CD4-positive, alpha-beta T cell treated with Interleukin-10 for 1 hour (primary cell): ENCODE measurements around the gene LIPI.
"Not testable (repeated sequence)": the region's sequence is repeated elsewhere in the genome, so short reads cannot be mapped to it uniquely, and the experiment has no call there.

Experiments used
- DNase-seq: peaks from one replicate; pipeline ENCODE4 v3.0.0-alpha.2; 2020

The LIPI gene

GRCh38 chr21:14210738-14211137 lies at the start of gene LIPI:
Gene LIPI (minus strand): TSS chr21:14210955. CDS start chr21:14210845, 110 bp downstream.
- no peak for DNase-seq

DNA sequence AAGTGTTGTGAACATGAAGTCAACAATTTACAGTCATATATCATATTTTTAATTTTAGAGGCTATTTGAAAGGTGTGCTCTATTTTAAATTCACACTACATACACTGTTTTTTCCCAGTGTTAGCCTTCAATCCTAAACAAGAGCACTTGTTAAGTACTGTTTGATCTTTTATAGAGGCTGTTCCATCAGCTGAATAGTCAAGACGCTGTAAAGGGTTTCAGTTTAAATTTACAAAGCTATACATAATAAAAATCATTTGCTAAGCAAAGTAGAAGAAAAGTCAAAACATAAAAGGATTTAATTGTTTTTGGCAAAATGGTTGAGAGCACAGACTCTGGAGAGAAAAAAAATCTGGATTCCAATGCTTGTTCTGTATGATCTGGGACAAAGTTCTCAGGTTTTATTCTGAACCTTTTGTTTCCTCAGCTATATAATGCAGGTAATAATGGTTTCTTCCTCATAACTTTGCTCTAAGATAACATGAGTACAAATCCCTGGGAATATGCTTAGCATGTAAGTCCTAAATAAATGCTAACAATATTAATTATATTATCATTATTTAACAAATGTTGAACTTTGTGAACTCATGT lies 49.5 kb upstream of the LIPI start:
- no peak for DNase-seq

DNA sequence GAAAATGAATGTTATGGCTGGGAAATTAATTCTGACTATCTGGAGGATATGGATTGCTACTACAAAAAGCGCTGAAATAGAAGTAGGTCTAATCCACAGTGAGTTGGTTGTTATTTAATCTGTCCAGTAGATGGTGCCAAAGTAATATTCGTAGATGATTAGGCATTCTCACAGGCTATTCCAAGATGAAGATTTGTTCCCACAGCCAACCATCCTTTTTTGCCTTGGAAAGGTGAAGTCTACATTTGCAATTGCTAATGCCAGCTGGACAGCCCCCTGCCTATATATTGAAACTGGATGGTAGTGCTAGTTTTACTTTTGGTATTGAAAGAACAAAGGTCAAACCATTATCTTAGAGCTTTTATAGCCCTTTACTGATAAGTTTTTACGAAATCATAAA lies 49.0 kb upstream of the LIPI start:
- peak; percentile 24 for DNase-seq

- no peak for DNase-seq
Observed at GRCh38 chr21:14251336-14251735, 40.6 kb upstream of the LIPI start.

GRCh38 chr21:14245711-14246110 lies 35.0 kb upstream of the LIPI start:
- DNase-seq, result no peak

- DNase-seq, result no peak
Observed at GRCh38 chr21:14244911-14245310, 34.2 kb upstream of the LIPI start.

- no peak for DNase-seq
Observed at GRCh38 chr21:14243874-14244273, 33.1 kb upstream of the LIPI start.

DNA sequence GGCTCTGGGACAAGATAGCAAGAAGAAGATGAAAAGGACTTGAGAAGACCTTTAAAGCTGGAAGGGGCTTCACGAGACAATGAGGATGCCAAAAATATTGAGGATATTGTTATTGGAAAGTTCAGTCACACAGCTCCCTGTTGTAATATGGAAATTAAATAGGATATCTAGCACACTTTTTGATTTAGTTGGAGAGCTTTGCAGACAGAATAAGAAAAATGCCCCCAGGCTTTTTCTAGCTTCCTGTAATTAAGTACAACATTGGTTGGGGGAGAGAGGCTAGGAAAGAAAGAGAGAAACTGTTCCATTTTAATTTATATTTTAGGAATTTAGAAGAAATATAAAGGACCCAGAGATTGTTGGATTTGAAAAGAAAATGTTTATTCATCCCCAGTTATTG lies 32.7 kb upstream of the LIPI start:
- DNase-seq, result no peak

- no peak for DNase-seq
Observed at GRCh38 chr21:14241297-14241696, 30.5 kb upstream of the LIPI start.

DNA sequence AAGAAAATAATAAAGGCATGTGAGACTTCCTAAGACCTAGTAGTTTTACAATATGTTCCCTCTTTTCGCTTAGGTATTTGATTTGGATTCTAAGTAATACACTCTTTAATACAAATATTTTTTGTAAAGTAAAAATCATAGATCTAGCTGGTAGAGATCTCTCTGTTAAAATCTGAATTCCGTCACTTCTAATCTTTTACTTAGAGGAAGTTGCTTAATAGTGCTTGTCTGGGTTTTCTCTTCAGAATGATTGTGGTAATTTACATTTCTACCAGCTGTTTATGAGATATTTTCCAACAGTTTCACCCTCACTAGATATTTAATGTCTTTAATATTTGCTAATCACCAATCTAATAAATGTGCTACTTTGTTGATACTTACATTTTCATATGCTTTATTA lies 28.5 kb upstream of the LIPI start:
- DNase-seq, result no peak

DNA sequence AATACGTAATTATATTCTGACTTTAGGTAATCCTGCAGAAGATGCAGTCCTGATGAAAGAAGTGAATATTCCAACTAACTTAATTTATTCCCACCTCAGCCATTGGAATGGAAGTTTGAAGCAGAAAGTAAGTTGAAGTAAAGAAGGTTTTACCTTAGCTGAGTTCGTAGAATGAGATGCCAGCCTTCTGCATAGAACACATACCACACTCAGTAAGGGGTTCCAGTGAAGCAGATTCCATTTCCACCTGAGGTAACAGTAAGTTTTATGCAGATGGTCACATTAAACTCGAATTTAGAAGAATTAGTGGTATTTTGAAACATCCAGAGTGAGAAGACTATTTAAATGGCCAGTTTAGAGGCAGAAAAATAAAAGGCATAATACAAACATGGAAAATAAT lies 25.4 kb upstream of the LIPI start:
- DNase-seq, result no peak

- no peak for DNase-seq
Observed at GRCh38 chr21:14235101-14235500, 24.3 kb upstream of the LIPI start.

DNA sequence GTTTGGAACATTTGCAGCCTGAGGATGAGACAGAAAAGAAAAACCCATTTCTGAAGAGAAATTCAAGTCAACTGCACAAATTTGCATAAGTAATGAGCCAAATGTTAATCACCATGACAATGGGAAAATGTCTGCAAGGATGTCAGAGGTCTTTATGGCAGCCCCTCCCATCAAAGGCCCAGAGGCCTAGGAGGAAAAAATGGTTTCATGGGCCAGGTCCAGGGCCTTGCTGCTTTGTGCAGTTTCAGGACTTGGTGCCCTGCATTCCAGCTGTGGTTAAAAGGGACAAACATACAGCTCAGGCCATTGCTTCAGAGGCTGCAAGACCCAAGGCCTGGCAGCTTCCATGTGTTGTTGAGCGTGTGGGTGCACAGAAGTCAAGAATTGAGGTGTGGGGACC lies 18.6 kb upstream of the LIPI start:
- no peak for DNase-seq

DNA sequence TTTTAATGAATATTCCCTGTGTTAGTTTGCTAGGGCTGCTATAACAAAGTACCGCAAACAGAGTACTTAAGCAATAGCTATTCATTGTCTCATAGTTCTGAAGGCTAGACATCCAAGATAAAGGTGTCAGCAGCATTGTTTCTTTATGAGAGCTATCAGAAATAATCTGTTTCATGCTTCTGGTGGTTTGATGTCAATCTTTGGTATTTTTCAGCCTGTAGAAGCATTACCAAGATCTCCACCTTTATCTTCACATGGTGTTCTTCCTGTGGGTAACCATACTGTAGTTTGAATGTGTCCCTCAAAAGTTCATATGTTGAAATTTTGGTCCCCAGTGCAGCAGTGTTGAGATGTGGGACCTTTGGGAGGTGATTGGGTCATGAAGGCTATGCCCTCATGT lies 12.6 kb upstream of the LIPI start:
- DNase-seq, result no peak

GRCh38 chr21:14215971-14216641 lies 5.4 kb upstream of the LIPI start, which contains the start of gene RBM11:
Gene RBM11 (plus strand): TSS chr21:14216157. CDS start chr21:14216187, 30 bp downstream.
- DNase-seq, result peak; percentile 74

DNA sequence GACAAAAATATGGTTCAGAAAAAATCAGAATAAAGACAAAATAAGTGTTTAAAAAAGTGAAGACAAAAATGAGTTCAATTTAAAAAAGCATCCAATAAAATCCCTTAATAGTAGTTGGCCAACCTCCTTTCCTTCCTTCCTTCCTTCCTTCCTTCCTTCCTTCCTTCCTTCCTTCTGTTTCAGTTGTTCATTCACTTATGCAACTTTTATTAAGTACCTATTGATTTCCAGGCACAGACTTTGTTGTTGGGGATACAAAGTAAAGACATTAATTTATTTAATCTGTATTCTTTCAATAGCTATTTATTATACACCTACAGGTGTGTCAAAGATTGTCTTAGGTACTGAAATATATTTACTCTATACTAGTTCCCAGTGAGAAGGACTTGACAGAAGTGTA lies 2.4 kb upstream of the LIPI start:
- no peak for DNase-seq

- DNase-seq, result no peak
Observed at GRCh38 chr21:14206222-14206621, 4.5 kb downstream of the LIPI start.

GRCh38 chr21:14166463-14167223 lies 44.1 kb downstream of the LIPI start:
- not testable (repeated sequence) for DNase-seq

- DNase-seq, result no peak
Observed at GRCh38 chr21:14143999-14144398, 66.8 kb downstream of the LIPI start.

GRCh38 chr21:14124266-14124665 lies 86.5 kb downstream of the LIPI start:
- no peak for DNase-seq

GRCh38 chr21:14121719-14122118 lies 89.0 kb downstream of the LIPI start:
- DNase-seq, result no peak

- DNase-seq, result peak; percentile 7
Observed at GRCh38 chr21:14120091-14120734, 90.5 kb downstream of the LIPI start.

DNA sequence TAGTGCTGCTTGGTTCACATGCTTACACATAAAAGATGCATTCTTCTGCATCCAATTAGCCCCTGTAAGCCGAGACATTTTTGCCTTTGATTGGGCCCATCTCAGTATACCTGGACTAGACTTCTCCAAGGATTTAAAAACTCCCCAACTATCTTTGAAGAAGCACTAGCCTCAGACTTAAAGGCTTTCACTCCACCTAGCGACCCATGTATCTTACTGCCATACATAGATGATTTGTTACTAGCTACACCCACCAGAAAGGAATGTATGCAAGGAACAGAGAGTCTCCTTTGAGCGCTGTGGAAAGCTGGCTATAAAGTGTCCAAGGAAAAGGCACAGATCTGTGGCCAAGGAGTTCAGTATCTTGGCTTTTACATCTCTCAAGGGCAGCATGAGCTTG lies 91.7 kb downstream of the LIPI start:
- DNase-seq, result no peak

GRCh38 chr21:14116080-14116481 lies 94.7 kb downstream of the LIPI start:
- no peak for DNase-seq
